Left ventricle myocardium inferior (tissue), 1 donor: ENCODE data around the gene C14orf39. TPM values are rescaled to one million over a fixed set of nuclear protein-coding genes. Genes with fewer than 3 reads are reported as not detected.

ENCODE experiments used
- DNase-seq: peaks from one replicate; pipeline ENCODE4 v3.0.0-alpha.2; 2020
- H3K27ac ChIP-seq: fragments of 200-600 bp; replicated peaks from 2 replicates; pipeline ENCODE4 v1.8.0; 2021
- H3K27me3 ChIP-seq: fragments of 200-600 bp; 2 replicates; pipeline ENCODE4 v1.8.0; 2021; ENCODE audit warnings: low read depth
- H3K36me3 ChIP-seq: fragments of 200-600 bp; 2 replicates; pipeline ENCODE4 v1.8.0; 2021
- H3K4me1 ChIP-seq: fragments of 200-600 bp; 2 replicates; pipeline ENCODE4 v1.8.0; 2021
- H3K4me3 ChIP-seq: fragments of 200-600 bp; 2 replicates; pipeline ENCODE4 v1.8.0; 2021; ENCODE audit warnings: mild to moderate bottlenecking, moderate library complexity
- H3K9me3 ChIP-seq: fragments of 200-600 bp; replicated peaks from 2 replicates; pipeline ENCODE4 v1.8.0; 2021
- intact Hi-C: fragments of 100-400 bp; cut with micrococcal nuclease; formaldehyde crosslinking; loops from one replicate; pipeline ENCODE4 v1.11.0; 2022
- total RNA-seq: library from RNA; stranded (reverse); fragmentation: NEBNext Ultra II Directional; extraction: Animal tissue kit (Norgen Biotek cat#: 25700); gene quantifications from one replicate; pipeline ENCODE4 v1.2.1, GENCODE V29; 2021
- TF ChIP-seq, protein P1 (sequence below): fragments of 200-600 bp; IDR thresholded peaks from 2 replicates; pipeline ENCODE4 v1.8.0; 2021; ENCODE audit warnings: antibody characterized with exemption, mild to moderate bottlenecking, borderline replicate concordance
- donor health status: DM: no; HTN: yes; CAD: no; lungs with severe emphysema.

C14orf39 gene
- total RNA-seq, 1 donor from 2014 or later, result not detected

GRCh38 chr14:60508707-60509437, 23.0 kb upstream of the C14orf39 start, which contains the start of gene SIX6:
Gene SIX6 (plus strand): TSS chr14:60509146. CDS start chr14:60509399, 253 bp downstream.
- no peak within 1 kb of the TSS for H3K27ac ChIP-seq
- peaks cover 38% of the 10 kb centered on the region for H3K4me1 ChIP-seq
- TF ChIP-seq, protein P1, sequence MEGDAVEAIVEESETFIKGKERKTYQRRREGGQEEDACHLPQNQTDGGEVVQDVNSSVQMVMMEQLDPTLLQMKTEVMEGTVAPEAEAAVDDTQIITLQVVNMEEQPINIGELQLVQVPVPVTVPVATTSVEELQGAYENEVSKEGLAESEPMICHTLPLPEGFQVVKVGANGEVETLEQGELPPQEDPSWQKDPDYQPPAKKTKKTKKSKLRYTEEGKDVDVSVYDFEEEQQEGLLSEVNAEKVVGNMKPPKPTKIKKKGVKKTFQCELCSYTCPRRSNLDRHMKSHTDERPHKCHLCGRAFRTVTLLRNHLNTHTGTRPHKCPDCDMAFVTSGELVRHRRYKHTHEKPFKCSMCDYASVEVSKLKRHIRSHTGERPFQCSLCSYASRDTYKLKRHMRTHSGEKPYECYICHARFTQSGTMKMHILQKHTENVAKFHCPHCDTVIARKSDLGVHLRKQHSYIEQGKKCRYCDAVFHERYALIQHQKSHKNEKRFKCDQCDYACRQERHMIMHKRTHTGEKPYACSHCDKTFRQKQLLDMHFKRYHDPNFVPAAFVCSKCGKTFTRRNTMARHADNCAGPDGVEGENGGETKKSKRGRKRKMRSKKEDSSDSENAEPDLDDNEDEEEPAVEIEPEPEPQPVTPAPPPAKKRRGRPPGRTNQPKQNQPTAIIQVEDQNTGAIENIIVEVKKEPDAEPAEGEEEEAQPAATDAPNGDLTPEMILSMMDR, result no peak
- intact Hi-C loops, result no loop called here
- DNase-seq, result no peak
- peak within 1 kb of the TSS; percentile 45 for H3K4me3 ChIP-seq
- H3K9me3 ChIP-seq, result no peaks in the 10 kb centered on the region
- H3K36me3 ChIP-seq, result no peaks in the 10 kb centered on the region
- H3K27me3 ChIP-seq, result peaks cover 100% of the 10 kb centered on the region

DNA sequence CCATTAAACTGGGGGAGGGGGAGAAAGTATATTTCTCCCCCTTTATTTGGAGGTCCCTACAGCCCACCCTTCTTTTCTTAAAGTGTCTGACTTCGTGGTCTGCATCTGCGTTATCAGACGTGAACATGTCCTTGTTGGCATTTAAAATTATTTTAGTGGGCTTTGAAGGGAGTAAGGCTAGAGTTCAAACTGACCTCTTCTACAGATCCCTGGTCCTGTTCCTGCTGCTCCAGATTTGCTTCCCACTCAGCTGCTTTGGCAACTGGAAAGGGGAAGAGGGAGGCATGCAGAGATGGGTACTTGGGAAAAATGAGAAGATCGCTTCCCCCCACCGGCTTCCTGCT, 22.5 kb upstream of the C14orf39 start:
- TF ChIP-seq, protein P1, result no peak
- no peaks in the 10 kb centered on the region for H3K36me3 ChIP-seq
- peaks cover 38% of the 10 kb centered on the region for H3K4me1 ChIP-seq
- intact Hi-C loops, result no loop called here
- no peaks in the 10 kb centered on the region for H3K9me3 ChIP-seq
- H3K4me3 ChIP-seq, result no peak overlapping the region
- DNase-seq, result no peak
- H3K27me3 ChIP-seq, result peaks cover 100% of the 10 kb centered on the region
- no peak overlapping the region for H3K27ac ChIP-seq

DNA sequence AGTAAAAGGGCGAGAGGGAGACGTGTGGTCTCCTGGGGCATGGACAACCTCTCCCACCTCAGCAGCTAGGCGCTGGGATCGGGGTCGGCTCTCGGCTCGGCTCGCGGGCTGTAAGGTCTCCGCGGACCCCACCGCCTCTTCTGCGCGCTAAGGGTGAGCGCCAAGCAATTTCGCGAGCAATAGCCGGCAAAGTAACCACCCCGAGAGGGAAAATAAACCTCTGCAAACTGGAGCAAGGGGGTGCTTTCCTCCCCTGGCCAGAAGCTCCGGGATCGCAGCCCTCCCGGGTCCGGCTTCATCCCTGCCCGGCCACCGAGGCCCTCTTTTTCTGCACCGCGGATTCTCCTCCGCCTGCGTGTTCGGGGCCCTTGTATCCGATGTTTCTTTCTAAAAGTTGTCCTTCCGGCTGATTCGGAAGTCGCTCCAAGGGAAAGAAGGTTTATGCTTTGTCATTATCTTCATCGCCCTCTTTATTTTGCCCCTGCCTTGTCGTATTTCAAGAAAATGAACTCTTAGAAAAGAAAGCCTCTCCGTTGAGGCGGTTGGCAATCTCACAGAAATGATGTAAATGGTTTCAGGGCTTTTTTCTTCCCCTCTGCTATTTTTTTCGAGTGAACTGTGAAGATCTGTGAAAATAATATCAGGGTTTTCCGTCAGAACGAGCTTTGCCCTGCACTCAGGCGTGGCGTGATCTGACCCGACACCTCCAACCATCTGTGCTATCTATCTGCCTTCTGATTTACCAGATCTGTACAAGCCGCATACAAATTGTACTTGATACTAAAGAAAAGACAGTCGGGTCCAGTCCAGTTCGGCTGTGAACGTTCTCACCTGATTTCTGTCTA, 21.3 kb upstream of the C14orf39 start:
- intact Hi-C loops, result no loop called here
- H3K27ac ChIP-seq, result no peak overlapping the region
- peaks cover 100% of the 10 kb centered on the region for H3K27me3 ChIP-seq
- no peaks in the 10 kb centered on the region for H3K9me3 ChIP-seq
- peaks cover 38% of the 10 kb centered on the region for H3K4me1 ChIP-seq
- H3K4me3 ChIP-seq, result no peak overlapping the region
- TF ChIP-seq, protein P1, result no peak
- DNase-seq, result no peak
- H3K36me3 ChIP-seq, result no peaks in the 10 kb centered on the region

GRCh38 chr14:60506462-60506984, 20.7 kb upstream of the C14orf39 start:
- H3K27ac ChIP-seq, result no peak overlapping the region
- no peaks in the 10 kb centered on the region for H3K36me3 ChIP-seq
- intact Hi-C loops, result no loop called here
- no peak for DNase-seq
- H3K4me3 ChIP-seq, result no peak overlapping the region
- TF ChIP-seq, protein P1, result no peak
- H3K27me3 ChIP-seq, result peaks cover 100% of the 10 kb centered on the region
- H3K9me3 ChIP-seq, result no peaks in the 10 kb centered on the region
- peaks cover 38% of the 10 kb centered on the region for H3K4me1 ChIP-seq

- Histone ChIP-seq H3K27ac (no peak overlapping the region), H3K4me3 (no peak overlapping the region), H3K27me3 (peaks cover 100% of the 10 kb centered on the region), H3K4me1 (peaks cover 34% of the 10 kb centered on the region), H3K36me3 (no peaks in the 10 kb centered on the region), H3K9me3 (no peaks in the 10 kb centered on the region)
- DNase-seq, result no peak
- intact Hi-C loops, result no loop called here
- TF ChIP-seq, protein P1, result no peak
These were observed 20.1 kb upstream of the C14orf39 start for GRCh38 chr14:60506010-60506409.
